GM19240 (cell line): ENCODE results near the gene WBP2NL.

Experiments used
- DNase-seq: peaks from one replicate; pipeline ENCODE4 v3.0.0; 2011; ENCODE audit warnings: low spot score; ENCODE audit not compliant: insufficient read length

Gene WBP2NL

GRCh38 chr22:42025421-42025820 lies 26.8 kb downstream of the WBP2NL start:
- no peak for DNase-seq

GRCh38 chr22:42026705-42027104 lies 28.1 kb downstream of the WBP2NL start:
- no peak for DNase-seq

- no peak for DNase-seq
These were observed 34.9 kb downstream of the WBP2NL start for GRCh38 chr22:42033263-42034181.

- no peak for DNase-seq
These were observed 36.7 kb downstream of the WBP2NL start for GRCh38 chr22:42035256-42035655.

GRCh38 chr22:42039271-42039670 lies 40.7 kb downstream of the WBP2NL start:
- DNase-seq = no peak

GRCh38 chr22:42041784-42042183 lies 43.2 kb downstream of the WBP2NL start:
- no peak for DNase-seq

- no peak for DNase-seq
These were observed 52.1 kb downstream of the WBP2NL start for GRCh38 chr22:42050641-42051180.

GRCh38 chr22:42052765-42053164 lies 54.2 kb downstream of the WBP2NL start:
- DNase-seq = no peak

- DNase-seq = no peak
These were observed 58.3 kb downstream of the WBP2NL start for GRCh38 chr22:42056757-42057511.

GRCh38 chr22:42060489-42060888 lies 61.9 kb downstream of the WBP2NL start:
- no peak for DNase-seq

GRCh38 chr22:42061041-42061440 lies 62.5 kb downstream of the WBP2NL start:
- DNase-seq = no peak

GRCh38 chr22:42062506-42063170 lies 64.0 kb downstream of the WBP2NL start:
- DNase-seq = no peak

GRCh38 chr22:42064629-42065028 lies 66.0 kb downstream of the WBP2NL start:
- no peak for DNase-seq

- no peak for DNase-seq
These were observed 67.0 kb downstream of the WBP2NL start for GRCh38 chr22:42065438-42066125.

- no peak for DNase-seq
These were observed 67.7 kb downstream of the WBP2NL start for GRCh38 chr22:42066126-42066761.

- no peak for DNase-seq
These were observed 68.3 kb downstream of the WBP2NL start for GRCh38 chr22:42066937-42067336.

GRCh38 chr22:42067671-42068251 lies 69.2 kb downstream of the WBP2NL start:
- no peak for DNase-seq

- DNase-seq = no peak
These were observed 69.7 kb downstream of the WBP2NL start for GRCh38 chr22:42068291-42068690.

- no peak for DNase-seq
These were observed 71.4 kb downstream of the WBP2NL start for GRCh38 chr22:42069801-42070516.
